H9 (cell line): ENCODE data around the gene DERA. TPM values are rescaled to one million over a fixed set of nuclear protein-coding genes. Genes with fewer than 3 reads are reported as not detected.

ENCODE experiments used
- DNase-seq: peaks from one replicate; pipeline ENCODE4 v3.0.0-alpha.2; 2017
- H2AFZ ChIP-seq: one replicate; pipeline ENCODE4 v1.6.1; 2013; ENCODE audit warnings: mild to moderate bottlenecking, low read length, control low read depth, moderate library complexity
- H2AK5ac ChIP-seq: 2 replicates; pipeline ENCODE4 v1.6.1; 2013; ENCODE audit warnings: low read length, control low read depth, mixed read lengths; ENCODE audit not compliant: insufficient read length
- H2BK120ac ChIP-seq: one replicate; pipeline ENCODE4 v1.6.1; 2013; ENCODE audit warnings: low read depth, mild to moderate bottlenecking, low read length, control low read depth, inconsistent platforms; ENCODE audit not compliant: poor library complexity, severe bottlenecking
- H2BK12ac ChIP-seq: 2 replicates; pipeline ENCODE4 v1.6.1; 2013; ENCODE audit warnings: low read length, control low read depth, mixed read lengths, low read depth; ENCODE audit not compliant: insufficient read length
- H2BK15ac ChIP-seq: 2 replicates; pipeline ENCODE4 v1.6.1; 2013; ENCODE audit warnings: low read depth, low read length, control low read depth
- H2BK20ac ChIP-seq: one replicate; pipeline ENCODE4 v1.6.1; 2013; ENCODE audit warnings: low read depth, mild to moderate bottlenecking, low read length, control low read depth, inconsistent platforms; ENCODE audit not compliant: poor library complexity, severe bottlenecking
- H2BK5ac ChIP-seq: 2 replicates; pipeline ENCODE4 v1.6.1; 2013; ENCODE audit warnings: low read length, control low read depth, mixed read lengths; ENCODE audit not compliant: insufficient read length
- H3K14ac ChIP-seq: 2 replicates; pipeline ENCODE4 v1.6.1; 2013; ENCODE audit warnings: low read length, control low read depth; ENCODE audit not compliant: insufficient read depth
- H3K18ac ChIP-seq: 2 replicates; pipeline ENCODE4 v1.6.1; 2013; ENCODE audit warnings: low read depth, mild to moderate bottlenecking, mixed read lengths, low read length, control low read depth; ENCODE audit not compliant: insufficient read length
- H3K23ac ChIP-seq: 2 replicates; pipeline ENCODE4 v1.6.1; 2013; ENCODE audit warnings: low read length, control low read depth, mixed read lengths, low read depth; ENCODE audit not compliant: insufficient read length
- H3K23me2 ChIP-seq: 2 replicates; pipeline ENCODE4 v1.6.1; 2013; ENCODE audit warnings: low read depth, mild to moderate bottlenecking, mixed read lengths, low read length, control low read depth; ENCODE audit not compliant: insufficient read length, poor library complexity, severe bottlenecking
- H3K27ac ChIP-seq: 2 replicates; pipeline ENCODE4 v1.5.1; 2013; ENCODE audit warnings: low read length, control low read depth, mixed read lengths, low read depth; ENCODE audit not compliant: insufficient read length
- H3K27me3 ChIP-seq: 2 replicates; pipeline ENCODE4 v1.6.1; 2013; ENCODE audit warnings: low read length, control low read depth, inconsistent platforms; ENCODE audit not compliant: insufficient read depth
- H3K4ac ChIP-seq: 2 replicates; pipeline ENCODE4 v1.6.1; 2013; ENCODE audit warnings: low read depth, mild to moderate bottlenecking, control low read depth, inconsistent platforms, low read length, moderate library complexity
- H3K4me1 ChIP-seq: 2 replicates; pipeline ENCODE4 v1.6.1; 2013; ENCODE audit warnings: low read length, control low read depth, inconsistent platforms; ENCODE audit not compliant: insufficient read depth
- H3K4me2 ChIP-seq: 2 replicates; pipeline ENCODE4 v1.6.1; 2013; ENCODE audit warnings: low read length, control low read depth, mixed read lengths; ENCODE audit not compliant: insufficient read length, insufficient read depth
- H3K56ac ChIP-seq: 2 replicates; pipeline ENCODE4 v1.6.1; 2013; ENCODE audit warnings: low read depth, mild to moderate bottlenecking, mixed read lengths, low read length, control low read depth; ENCODE audit not compliant: insufficient read length
- H3K79me1 ChIP-seq: 2 replicates; pipeline ENCODE4 v1.6.1; 2013; ENCODE audit warnings: low read depth, mild to moderate bottlenecking, moderate library complexity, low read length, control low read depth, inconsistent platforms; ENCODE audit not compliant: insufficient read depth, poor library complexity, severe bottlenecking
- H3K79me2 ChIP-seq: 2 replicates; pipeline ENCODE4 v1.6.1; 2013; ENCODE audit warnings: low read length, control low read depth, inconsistent platforms; ENCODE audit not compliant: insufficient read depth
- H3K9ac ChIP-seq: 2 replicates; pipeline ENCODE4 v1.6.1; 2013; ENCODE audit warnings: low read length, control low read depth, mixed read lengths; ENCODE audit not compliant: insufficient read length; ENCODE audit errors: extremely low read depth
- H3K9me3 ChIP-seq: one replicate; pipeline ENCODE4 v1.6.1; 2013; ENCODE audit warnings: low read depth, low read length, inconsistent platforms; ENCODE audit not compliant: control insufficient read depth
- H3T11ph ChIP-seq: one replicate; pipeline ENCODE4 v1.6.1; 2013; ENCODE audit warnings: mild to moderate bottlenecking, low read length, control low read depth, inconsistent platforms
- H4K20me1 ChIP-seq: one replicate; pipeline ENCODE4 v1.6.1; 2013; ENCODE audit not compliant: control insufficient read depth, insufficient read length, insufficient read depth
- H4K5ac ChIP-seq: 2 replicates; pipeline ENCODE4 v1.6.1; 2013; ENCODE audit warnings: low read depth, mild to moderate bottlenecking, mixed read lengths, low read length, control low read depth; ENCODE audit not compliant: insufficient read length
- H4K8ac ChIP-seq: replicated peaks from 2 replicates; pipeline ENCODE4 v1.6.1; 2013; ENCODE audit warnings: low read length, control low read depth, mixed read lengths, low read depth; ENCODE audit not compliant: insufficient read length
- H4K91ac ChIP-seq: 2 replicates; pipeline ENCODE4 v1.6.1; 2013; ENCODE audit warnings: low read depth, mild to moderate bottlenecking, moderate library complexity, mixed read lengths, low read length, control low read depth; ENCODE audit not compliant: insufficient read length
- H3K27ac Mint-ChIP-seq, 3 experiments: 2 replicates in 2 of 3; 3 replicates in 1 of 3; pipeline ENCODE4 v1.8.0; 2020 to 2021; ENCODE audit warnings: mixed read lengths in 3 of 3, mild to moderate bottlenecking in 1 of 3, moderate library complexity in 1 of 3
- H3K27me3 Mint-ChIP-seq: 2 replicates; pipeline ENCODE4 v1.8.0; 2021; ENCODE audit warnings: low read depth, mild to moderate bottlenecking, moderate library complexity, mixed read lengths
- H3K36me3 Mint-ChIP-seq, 3 experiments: 2 replicates in 2 of 3; 3 replicates in 1 of 3; pipeline ENCODE4 v1.8.0; 2020 to 2021; ENCODE audit warnings: low read depth in 3 of 3, mixed read lengths in 3 of 3; ENCODE audit not compliant: insufficient read depth in 1 of 3
- H3K4me1 Mint-ChIP-seq, 2 experiments: 2 replicates each; pipeline ENCODE4 v1.8.0; 2020; ENCODE audit warnings: mixed read lengths in 2 of 2
- H3K4me3 Mint-ChIP-seq, 2 experiments: 2 replicates in 1 of 2; 3 replicates in 1 of 2; pipeline ENCODE4 v1.8.0; 2020 to 2021; ENCODE audit warnings: mild to moderate bottlenecking in 2 of 2, mixed read lengths in 2 of 2, moderate library complexity in 1 of 2
- H3K9me3 Mint-ChIP-seq, 2 experiments: 2 replicates in 1 of 2; 3 replicates in 1 of 2; pipeline ENCODE4 v1.8.0; 2020; ENCODE audit warnings: mild to moderate bottlenecking in 2 of 2, mixed read lengths in 2 of 2, moderate library complexity in 1 of 2
- WGBS: extraction: QIAGEN DNeasy Blood & Tissue Kit; methylation state at CpG from one replicate; pipeline ENCODE4 v1.1.7; 2013; ENCODE audit warnings: missing lambda C conversion rate, low lambda C conversion rate, mixed read lengths; ENCODE audit not compliant: insufficient read length; ENCODE audit errors: extremely low coverage; 5-methylcytosine and 5-hydroxymethylcytosine counted together
- total RNA-seq: library from RNA; stranded (reverse); gene quantifications from 2 replicates; pipeline ENCODE4 v1.2.1, GENCODE V29; 2021
- TF ChIP-seq, protein P1 (sequence below): fragments of 200-600 bp; sonication (generic); conservative IDR thresholded peaks from 3 replicates; pipeline ENCODE4 v1.8.0; 2021; ENCODE audit warnings: antibody characterized with exemption, mild to moderate bottlenecking

The DERA gene
- total RNA-seq, 1 experiment from 2014 or later: 20.9 TPM

DNA sequence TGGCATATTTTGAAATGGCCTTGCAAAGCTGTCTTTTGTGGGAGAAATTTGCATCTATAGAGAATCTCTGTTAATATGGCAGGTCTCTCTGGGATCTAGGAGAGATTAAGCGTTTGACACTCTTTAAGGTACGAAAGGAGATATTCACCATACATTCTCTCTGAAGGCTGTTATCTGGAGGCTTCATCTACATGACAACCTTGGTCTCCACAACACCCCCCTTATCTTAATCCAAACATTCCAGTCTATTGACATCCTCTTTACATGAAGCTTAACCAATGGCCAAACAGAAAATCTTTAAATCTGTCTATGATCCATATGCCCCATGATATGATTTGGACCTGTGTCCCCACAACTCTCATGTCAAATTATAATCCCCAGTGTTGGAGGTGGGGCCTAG, 137.4 kb downstream of the DERA start:
- Histone ChIP-seq H3K4me2 (no peak overlapping the region), H3K27me3 (no peaks in the 10 kb centered on the region), H3K4me1 (no peaks in the 10 kb centered on the region), H4K91ac (no peak overlapping the region), H3K23me2 (no peaks in the 10 kb centered on the region), H2AK5ac (no peak overlapping the region), H2BK12ac (no peak overlapping the region), H3K14ac (no peak overlapping the region), H4K8ac (no peak overlapping the region), H3T11ph (no peak overlapping the region), H3K56ac (no peak overlapping the region), H3K9ac (no peak overlapping the region), H3K27ac (no peak overlapping the region), H2BK120ac (no peak overlapping the region), H4K20me1 (no peaks in the 10 kb centered on the region), H3K18ac (no peak overlapping the region), H3K4ac (no peak overlapping the region), H4K5ac (no peak overlapping the region), H2BK20ac (no peak overlapping the region), H3K23ac (no peak overlapping the region), H3K79me2 (no peaks in the 10 kb centered on the region), H2AFZ (no peak overlapping the region), H2BK15ac (no peak overlapping the region), H2BK5ac (no peak overlapping the region), H3K9me3 (no peaks in the 10 kb centered on the region), H3K79me1 (no peaks in the 10 kb centered on the region)
- WGBS: no CpG with 5 or more reads among the region's 2 CpGs
- no peak for DNase-seq
- no peak overlapping the region for H3K27ac Mint-ChIP-seq
- peaks cover 0 to 20% (median 5%) of the 10 kb centered on the region in 3 experiments; a peak in 3 of 7 replicates for H3K36me3 Mint-ChIP-seq
- H3K9me3 Mint-ChIP-seq: peaks cover 6 to 15% of the 10 kb centered on the region in 2 experiments; a peak in 4 of 5 replicates
- H3K4me3 Mint-ChIP-seq: no peak overlapping the region
- peaks cover 15% of the 10 kb centered on the region in 2 experiments for H3K4me1 Mint-ChIP-seq
- no peaks in the 10 kb centered on the region for H3K27me3 Mint-ChIP-seq
- TF ChIP-seq, protein P1, sequence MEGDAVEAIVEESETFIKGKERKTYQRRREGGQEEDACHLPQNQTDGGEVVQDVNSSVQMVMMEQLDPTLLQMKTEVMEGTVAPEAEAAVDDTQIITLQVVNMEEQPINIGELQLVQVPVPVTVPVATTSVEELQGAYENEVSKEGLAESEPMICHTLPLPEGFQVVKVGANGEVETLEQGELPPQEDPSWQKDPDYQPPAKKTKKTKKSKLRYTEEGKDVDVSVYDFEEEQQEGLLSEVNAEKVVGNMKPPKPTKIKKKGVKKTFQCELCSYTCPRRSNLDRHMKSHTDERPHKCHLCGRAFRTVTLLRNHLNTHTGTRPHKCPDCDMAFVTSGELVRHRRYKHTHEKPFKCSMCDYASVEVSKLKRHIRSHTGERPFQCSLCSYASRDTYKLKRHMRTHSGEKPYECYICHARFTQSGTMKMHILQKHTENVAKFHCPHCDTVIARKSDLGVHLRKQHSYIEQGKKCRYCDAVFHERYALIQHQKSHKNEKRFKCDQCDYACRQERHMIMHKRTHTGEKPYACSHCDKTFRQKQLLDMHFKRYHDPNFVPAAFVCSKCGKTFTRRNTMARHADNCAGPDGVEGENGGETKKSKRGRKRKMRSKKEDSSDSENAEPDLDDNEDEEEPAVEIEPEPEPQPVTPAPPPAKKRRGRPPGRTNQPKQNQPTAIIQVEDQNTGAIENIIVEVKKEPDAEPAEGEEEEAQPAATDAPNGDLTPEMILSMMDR: no peak
